HTERT RPE-1 (cell line): ENCODE measurements around the gene XXYLT1.
"Not testable (repeated sequence)": the region's sequence is repeated elsewhere in the genome, so short reads cannot be mapped to it uniquely, and the experiment has no call there.

Experiments used
- in situ Hi-C: fragments of 300-500 bp; cut with MboI; formaldehyde crosslinking; loops from 4 replicates; pipeline ENCODE4 v1.14.3; 2020; ENCODE audit warnings: low sequenced_read_pairs

The XXYLT1 gene

DNA sequence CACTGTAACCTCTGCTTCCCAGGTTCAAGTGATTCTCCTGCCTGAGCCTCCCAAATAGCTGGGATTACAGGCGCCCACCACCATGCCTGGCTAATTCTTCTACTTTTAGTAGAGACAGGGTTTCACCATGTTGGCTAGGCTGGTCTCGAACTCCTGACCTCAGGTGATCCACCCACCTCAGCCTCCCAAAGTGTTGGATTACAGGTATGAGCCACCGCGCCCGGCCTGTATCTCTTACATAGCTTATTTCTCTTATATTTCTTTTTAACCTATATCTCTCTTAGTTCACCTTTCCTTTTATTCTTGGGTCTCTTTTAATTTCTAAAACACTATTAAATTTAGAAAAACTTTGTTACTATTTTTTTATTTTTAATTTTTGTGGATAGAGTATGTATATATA, 42.1 kb downstream of the XXYLT1 start:
- in situ Hi-C loops, result not testable (repeated sequence)

DNA sequence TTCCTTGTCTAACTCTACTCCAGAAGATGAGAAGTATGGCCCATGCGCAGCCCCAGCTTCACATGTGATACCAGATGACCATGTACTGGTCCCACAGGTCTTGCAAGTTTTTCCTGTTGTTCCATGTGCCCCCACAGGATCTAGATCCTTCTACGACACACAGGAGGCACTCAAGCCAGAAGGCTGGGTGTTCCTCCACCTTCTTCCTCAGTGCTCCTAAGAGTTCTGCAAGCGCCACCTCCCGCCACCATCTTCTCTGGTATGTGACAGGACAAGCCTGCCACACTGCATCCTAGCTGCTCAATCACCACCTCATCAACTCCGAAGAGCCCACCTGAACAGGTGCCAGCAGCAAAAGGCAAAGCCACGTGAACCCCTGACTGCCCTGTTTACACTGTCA, 43.1 kb downstream of the XXYLT1 start:
- in situ Hi-C loops, result no loop called here

DNA sequence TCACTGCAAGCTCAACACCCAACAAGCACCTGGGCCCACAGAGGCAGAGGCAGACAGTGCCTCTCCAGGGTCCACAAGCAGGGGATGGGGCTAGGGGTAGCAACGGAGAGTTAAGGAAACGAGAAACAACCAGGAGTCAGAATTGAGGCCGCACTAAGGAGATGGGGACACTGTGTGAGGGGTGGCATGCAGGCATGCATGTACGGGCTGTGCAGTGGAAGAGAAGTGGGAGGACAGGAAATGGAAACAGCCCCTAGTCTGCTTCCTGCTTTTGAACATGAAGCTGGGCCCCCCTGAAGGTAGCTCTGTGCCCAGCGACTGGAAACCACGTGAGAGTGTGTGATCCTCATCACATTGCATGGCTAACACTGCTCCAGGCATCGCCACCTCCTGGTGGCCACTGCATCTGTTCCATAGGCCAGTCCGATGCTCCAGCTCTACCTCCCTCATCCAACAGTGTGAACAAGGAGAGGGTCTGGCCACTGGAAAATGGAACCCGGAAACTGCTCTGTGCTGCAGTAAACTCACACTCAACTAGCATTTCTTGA, 44.0 kb downstream of the XXYLT1 start:
- in situ Hi-C loops, result no loop called here

DNA sequence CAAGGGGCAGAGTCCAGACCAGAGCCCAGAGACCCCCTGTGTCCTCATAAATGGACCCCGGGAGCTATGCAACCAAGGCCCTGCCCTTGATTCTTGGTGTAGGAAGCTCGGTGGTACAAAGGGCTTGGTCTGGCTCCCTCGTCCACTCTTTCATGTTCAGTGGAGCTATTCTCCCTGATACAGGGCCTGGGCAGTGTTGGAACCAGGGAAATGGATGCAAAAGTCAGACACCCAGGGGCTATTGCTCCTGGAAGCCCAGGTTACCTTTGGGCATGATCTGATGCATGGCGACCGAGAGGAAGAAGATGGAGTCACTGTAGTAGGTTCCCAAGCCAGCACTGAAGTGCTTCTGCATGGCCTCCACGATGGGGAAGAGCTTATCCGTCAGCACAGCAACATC, 44.5 kb downstream of the XXYLT1 start:
- in situ Hi-C loops, result no loop called here

DNA sequence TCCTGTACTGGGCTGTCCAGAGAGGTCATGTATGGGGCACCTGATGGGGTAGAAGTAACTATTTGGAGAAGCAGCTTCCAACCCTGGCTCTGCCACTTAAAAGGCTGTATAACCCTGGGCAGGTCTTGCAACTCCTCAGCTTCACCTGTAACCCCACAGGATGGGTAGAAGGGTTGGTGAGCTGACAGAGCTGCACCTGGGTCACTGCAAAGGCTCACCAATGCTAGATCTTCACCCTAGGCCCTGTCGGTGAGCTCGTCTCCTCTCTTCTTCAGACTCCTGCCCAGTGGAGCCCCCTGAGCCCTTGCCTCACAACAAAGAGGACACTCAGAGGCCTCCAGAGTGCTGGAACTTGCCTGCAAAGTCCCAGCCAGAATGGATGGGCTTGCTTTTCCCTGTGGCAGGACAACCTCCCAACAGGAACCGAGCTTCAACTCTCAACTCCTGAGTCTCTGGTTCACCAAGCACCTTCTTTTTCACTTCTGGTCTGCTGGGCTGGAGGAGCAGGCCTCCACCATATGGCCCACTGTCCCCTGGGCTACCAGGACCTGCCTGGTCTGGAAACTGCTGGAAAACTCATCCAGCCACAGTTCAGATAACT, 45.9 kb downstream of the XXYLT1 start:
- in situ Hi-C loops, result no loop called here

DNA sequence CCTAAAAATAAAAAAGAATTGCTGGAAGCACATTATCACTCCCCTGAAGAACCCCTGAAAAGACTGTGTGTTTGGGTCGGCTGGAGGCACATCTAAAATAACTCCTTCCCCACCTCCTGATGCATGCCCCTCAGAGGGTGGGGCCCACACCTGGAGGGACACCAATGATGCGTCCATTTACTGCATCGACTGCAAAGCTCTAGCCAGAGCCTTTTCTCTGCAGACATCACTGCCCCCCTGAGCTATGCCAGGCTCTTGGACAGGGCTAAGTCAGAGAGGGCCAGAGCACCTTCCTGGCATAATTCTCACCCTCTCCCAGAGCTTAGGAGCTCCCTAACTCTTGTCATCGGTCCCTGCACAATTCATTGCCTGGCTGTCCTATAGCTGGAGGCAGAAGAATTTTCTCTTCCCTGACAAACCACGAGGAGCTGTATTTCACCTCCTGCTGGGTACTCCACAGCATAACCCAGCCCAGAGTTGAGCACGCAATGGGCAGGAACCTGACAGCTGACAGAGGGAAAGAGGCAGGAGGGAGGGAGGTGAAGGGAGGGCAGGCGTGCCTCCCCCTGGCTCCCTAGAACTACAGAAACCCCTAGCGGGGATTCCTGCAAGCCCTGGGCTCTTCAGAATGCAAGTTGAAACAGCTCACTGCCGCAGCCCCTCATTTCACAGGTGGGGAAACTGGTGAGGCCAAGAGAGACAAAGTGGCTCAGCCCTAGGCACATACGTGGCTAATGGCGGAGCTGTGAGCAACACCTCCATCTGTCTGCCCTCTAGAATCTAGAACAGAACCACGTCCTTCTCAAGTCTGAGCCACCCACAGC, 46.6 kb downstream of the XXYLT1 start:
- in situ Hi-C loops, result no loop called here

DNA sequence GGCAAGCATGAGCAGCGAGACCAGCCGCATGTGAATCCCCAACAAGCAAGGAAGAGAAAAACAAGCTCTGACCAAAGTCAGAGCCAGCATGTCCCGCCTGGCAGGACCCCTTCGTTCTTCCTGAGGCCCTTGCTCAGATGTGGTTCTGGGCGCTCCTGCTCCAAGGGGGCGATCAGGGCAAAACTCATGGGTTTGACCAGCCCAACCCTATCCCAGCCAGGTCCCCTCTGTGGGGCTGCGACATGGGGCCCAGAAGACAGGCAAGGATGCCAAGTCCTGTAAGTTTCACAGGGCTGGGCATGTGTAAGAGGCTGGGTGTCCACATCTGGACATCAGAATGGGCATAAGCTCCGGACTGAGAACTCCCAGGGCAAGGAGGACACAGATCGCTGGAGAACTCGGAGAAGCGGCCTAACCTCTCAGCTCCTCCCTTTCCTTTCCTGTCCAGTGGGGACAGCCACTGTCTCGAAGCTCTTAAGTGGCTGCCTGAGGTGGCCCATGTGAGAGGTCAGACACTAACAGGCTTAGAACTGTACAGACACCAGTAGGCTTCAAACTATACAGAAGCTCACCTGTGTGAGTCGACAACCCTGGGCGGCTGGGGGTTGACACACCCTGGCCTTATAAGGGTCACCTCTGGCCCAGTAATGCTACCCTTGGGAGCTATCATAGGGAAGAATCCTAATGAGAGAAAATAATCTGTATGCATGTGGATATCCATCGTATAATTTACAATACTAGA, 48.9 kb downstream of the XXYLT1 start:
- in situ Hi-C loops, result no loop called here

DNA sequence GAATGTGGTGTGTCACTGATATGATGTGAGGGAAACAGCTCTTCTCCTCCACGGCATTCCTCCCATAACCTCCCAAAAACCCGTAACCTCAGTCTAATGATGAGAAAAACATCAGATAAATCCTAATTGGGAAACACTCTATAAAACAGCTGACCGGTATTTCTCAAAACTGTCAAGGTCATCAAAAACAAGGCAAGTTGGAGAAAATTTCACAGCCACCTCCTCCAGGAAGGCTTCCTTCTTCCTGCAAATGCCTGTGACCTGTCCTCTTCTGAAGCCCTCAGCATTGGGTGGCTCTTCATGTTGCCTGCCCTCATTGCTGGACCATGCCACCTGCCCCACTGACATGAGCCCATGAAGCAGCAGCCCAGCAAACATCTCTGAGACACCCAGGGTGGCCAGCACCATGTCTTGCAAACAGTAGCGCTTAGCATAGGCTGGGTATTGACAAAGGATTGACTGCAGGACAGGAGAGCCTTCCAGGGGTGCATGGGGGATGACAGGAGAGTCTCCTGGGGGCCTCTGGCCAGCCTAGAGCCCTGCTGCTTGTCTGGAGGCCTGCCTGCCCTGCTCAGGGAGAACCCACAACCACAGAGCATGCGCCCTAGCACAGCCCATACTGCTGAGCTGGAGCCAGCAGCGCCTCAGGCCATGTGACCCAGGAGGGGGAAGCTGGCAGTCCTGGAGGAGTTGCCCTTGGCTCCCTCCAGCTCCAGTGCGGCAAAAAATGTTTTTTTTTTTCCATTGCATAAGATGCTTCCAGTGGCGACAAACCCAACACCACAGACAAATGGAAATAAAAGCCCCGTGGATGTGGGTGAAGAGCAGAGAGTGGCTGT, 49.7 kb downstream of the XXYLT1 start:
- in situ Hi-C loops, result no loop called here

DNA sequence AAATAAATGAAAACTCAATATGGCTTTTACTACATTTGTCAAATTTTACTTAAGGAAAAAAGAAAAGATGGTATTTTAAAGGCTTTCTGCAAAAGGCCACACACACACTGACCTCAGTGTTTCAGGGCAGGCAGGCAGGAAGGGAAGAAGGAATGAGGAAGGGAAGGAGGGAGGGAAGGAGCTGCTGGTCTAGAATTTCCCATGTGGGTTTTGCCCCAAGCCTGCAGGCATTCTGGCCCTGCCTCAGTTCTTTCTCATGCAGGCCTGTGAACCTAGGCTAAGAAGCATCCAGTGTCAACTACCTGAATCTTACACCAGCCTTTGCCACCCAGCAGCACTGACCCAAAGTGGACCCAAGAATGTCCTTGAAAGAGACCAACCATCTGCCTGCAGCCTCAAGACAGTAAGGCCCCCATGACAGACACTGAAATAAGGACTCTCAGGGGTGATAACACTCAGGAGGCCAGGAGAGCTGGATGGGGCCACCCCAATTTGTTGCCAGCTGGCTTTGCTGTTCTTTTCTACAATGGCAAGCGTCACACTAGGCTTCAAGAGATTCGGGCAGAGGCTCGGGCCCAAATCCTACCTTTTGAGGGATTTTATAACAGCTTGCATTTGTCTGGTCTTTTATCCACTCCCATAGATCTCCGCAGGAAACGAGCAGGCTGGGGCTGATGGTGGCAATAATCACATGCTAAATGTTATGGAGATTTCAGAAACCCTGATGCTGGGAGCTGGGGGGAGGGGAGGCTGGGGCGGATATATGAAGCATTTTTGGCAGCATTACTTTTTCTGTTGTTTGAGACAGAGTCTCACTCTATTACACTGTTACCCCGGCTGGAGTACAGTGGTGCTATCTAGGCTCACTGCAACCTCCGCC, 51.4 kb downstream of the XXYLT1 start:
- in situ Hi-C loops, result no loop called here

DNA sequence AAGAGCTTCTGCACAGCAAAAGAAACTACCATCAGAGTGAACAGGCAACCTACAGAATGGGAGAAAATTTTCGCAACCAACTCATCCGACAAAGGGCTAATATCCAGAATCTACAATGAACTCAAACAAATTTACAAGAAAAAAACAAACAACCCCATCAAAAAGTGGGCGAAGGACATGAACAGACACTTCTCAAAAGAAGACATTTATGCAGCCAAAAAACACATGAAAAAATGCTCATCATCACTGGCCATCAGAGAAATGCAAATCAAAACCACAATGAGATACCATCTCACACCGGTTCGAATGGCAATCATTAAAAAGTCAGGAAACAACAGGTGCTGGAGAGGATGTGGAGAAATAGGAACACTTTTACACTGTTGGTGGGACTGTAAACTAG, 52.6 kb downstream of the XXYLT1 start:
- in situ Hi-C loops, result not testable (repeated sequence)

DNA sequence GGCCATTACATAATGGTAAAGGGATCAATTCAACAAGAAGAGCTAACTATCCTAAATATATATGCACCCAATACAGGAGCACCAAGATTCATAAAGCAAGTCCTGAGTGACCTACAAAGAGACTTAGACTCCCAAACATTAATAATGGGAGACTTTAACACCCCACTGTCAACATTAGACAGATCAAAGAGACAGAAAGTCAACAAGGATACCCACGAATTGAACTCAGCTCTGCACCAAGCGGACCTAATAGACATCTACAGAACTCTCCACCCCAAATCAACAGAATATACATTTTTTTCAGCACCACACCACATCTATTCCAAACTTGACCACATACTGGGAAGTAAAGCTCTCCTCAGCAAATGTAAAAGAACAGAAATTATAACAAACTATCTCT, 55.4 kb downstream of the XXYLT1 start:
- in situ Hi-C loops, result not testable (repeated sequence)

DNA sequence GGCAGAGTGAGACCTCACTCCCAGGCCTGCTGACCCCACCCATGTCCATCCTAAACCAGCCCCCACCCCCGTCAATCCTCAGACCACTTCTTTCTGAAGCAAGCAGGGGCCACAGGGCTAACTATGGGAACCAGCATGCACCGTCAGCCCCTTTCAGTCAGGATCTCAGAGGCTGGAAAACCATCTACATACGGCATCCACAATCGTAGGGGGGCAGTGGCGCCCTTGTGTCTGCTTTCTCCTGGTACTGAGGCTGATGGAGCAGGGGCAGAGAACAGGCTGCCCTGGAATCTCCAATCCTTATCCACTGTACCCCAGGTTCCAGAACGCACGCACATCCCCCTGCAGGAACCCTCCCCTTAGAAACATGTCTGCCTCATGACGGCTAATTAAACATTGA, 56.6 kb downstream of the XXYLT1 start:
- in situ Hi-C loops, result no loop called here

DNA sequence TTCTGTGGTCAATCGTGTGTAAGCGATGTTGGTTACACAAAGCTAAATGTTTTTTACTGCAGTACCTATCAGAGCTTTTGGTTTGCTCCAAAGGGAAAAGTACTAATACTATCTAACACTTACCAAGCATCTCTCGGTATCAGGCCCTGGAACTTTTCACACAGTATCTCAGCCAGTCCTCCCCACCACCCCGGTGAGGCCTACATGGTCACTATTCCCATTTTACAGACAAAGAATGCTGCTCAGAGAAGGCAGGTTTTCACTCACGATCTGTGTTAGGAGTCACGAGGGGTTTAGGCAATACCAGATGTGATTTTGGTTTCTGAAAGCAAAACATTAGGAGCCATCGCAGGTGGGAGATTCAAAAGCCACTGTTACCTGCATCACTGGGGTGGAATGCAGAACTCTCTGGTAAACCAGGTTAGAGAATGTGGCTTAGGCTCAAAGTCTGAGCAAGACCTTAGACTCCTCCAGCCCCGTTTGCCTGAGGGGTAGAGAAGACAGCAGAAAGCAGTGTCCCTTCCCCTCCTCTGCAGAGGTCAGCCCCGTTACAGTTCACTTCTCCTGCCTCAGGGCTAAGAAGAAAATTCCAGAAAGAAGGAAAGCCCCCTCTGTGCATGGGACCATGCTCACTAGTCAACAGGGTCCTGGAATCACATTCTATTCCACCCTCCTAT, 57.2 kb downstream of the XXYLT1 start:
- in situ Hi-C loops, result no loop called here

DNA sequence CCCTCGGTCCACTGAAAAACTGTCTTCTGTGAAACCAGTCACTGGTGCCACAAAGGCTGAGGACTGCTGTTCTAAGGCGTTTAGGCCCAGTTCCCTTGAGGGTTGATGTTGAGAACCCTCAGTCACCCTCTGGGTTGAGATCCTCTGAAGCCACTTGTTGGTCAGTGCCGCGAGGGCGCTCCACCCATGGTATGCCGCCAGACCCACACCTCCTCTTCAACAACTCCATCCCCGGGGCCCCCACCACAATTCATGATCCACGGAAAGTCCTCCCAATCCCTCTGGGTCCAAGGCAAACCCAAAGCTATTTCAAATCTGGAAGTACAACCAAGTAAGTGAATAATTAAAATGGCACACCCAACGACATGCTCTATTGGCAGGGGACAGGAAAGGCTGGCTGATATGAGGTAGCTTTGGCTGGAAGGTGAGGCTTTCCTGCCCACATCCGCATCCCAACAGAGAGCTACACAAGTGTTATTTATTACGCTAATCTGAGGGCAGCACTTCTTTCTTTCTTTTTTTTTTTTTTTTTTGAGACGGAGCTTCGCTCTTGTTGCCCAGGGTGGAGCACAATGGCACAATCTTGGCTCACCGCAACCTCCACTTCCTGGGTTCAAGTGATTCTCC, 58.1 kb downstream of the XXYLT1 start:
- in situ Hi-C loops, result no loop called here

DNA sequence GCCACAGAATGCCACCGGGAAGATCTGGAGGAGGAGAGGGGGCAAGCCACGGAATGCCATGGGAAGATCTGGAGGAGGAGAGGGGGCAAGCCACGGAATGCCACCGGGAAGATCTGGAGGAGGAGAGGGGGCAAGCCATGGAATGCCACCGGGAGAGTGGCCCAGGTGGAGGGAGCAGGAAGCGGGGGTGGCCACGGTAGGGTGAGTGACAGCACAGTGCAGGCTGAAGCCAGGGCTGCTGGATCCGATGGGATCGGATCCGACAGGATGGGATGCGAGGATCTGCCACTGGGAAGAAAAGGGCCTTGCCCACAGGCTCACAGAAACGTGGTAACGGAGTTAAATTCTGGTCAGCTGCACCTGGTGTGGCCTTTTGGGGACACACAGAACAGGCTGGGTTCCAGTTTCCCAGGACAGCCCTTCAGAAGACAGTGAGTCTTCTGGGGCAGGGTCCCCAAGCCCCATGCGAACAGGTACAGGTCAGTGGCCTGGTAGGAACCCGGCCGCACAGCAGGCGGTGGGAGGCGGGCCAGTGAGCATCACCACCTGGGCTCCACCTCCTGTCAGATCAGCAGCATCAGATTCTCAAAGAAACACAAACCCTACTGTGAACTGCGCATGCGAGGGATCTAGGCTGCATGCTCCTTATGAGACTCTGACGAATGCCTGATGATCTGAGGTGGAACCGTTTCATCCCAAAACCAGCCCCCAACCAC, 58.8 kb downstream of the XXYLT1 start:
- in situ Hi-C loops, result no loop called here

DNA sequence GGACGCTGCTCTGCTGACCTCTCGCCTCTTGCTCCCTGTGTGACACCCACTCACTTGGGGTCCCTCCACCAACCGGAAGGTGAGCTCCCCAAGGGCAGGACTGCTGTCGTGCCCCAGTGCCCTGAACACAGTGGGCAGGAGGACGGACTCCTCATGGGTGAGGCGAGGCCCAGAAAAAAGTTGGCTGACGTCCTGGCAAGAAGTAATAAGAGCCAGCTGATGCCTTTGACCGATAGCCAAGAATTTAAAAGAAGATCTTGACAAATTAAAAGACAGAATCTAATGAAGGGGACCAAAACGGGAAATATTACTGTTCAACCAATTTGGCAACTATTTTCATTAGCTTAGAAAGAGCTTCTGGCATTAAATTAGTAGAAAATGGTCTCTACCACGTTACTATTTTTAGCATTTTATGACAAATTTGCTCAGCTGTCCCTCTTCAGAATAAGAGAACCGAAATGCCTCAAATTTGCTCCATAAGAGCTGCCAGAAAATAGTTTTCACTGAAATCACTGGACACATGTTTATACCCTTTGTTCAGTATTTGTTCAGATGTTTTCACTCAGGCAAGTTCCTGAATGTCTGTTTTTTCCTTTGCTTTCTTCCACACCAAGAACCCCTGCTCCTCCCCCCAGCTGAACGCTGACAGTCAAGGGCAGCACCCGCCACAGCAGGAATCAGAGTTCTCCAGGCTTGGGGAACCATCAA, 60.5 kb downstream of the XXYLT1 start:
- in situ Hi-C loops, result no loop called here

DNA sequence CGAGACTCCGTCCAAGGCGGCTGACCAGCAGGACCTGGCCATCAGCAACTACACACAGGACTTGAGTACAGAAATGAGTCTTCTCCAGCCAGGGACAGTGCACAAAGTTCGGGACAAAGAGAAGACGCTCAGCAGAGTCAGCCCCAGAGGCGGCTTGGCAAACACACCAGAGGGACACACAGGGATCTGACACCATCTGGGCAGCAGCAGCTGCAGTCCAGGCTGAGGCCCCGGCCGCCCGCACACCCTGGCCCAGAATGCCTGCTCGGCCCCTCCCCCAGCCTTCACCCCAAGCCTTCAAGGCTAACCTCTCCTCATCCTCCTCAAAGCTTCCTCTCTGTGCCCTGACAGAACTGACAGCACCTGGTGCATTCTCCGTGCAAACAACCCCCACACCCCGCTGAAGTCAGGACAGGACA, 61.1 kb downstream of the XXYLT1 start:
- in situ Hi-C loops, result no loop called here
